GM13977 (cell line): ENCODE measurements around the gene EXOSC10.
"Not testable (repeated sequence)": the region's sequence is repeated elsewhere in the genome, so short reads cannot be mapped to it uniquely, and the experiment has no call there.

Experiments used
- DNase-seq: peaks from one replicate; pipeline ENCODE4 v3.0.0; 2012; ENCODE audit warnings: low spot score
- CTCF ChIP-seq: IDR thresholded peaks from 2 replicates; pipeline ENCODE4 v1.5.1; 2012; ENCODE audit warnings: mild to moderate bottlenecking, control low read depth; ENCODE audit not compliant: insufficient read depth; ENCODE audit errors: extremely low read depth, missing control alignments
- in situ Hi-C: fragments of 300-500 bp; cut with MboI; formaldehyde crosslinking; loops from one replicate; pipeline ENCODE4 v1.12.0; 2022; ENCODE audit warnings: low sequenced_read_pairs, low pct_unique_long_range_greater_than_20kb, mixed read lengths, inconsistent platforms; ENCODE audit not compliant: unreplicated experiment

EXOSC10 gene

GRCh38 chr1:11063937-11064537 is 35.6 kb downstream of the EXOSC10 start:
- DNase-seq, in situ Hi-C loops: not testable (repeated sequence)
- peak; percentile 12 for TF ChIP-seq CTCF

- in situ Hi-C loops: no loop called here
- DNase-seq: peak; percentile 84
- no peak for TF ChIP-seq CTCF
Measured at GRCh38 chr1:11062965-11063401, 36.7 kb downstream of the EXOSC10 start.

- in situ Hi-C loops: no loop called here
- DNase-seq: no peak
- no peak for TF ChIP-seq CTCF
Measured at GRCh38 chr1:11061652-11062365, 37.9 kb downstream of the EXOSC10 start.

GRCh38 chr1:11059968-11060830 is 39.5 kb downstream of the EXOSC10 start, which contains the start of gene SRM:
Gene SRM (minus strand): TSS chr1:11060018. CDS start chr1:11059943, 75 bp downstream.
- in situ Hi-C loops: no loop called here
- peak; percentile 100 for DNase-seq
- TF ChIP-seq CTCF: peak; percentile 11

- TF ChIP-seq CTCF: no peak
- DNase-seq: no peak
- in situ Hi-C loops: no loop called here
Measured at GRCh38 chr1:11059155-11059967, 40.3 kb downstream of the EXOSC10 start.
